NCI-H128 (cell line): Measurements from ENCODE around the gene DPF3.

Experiments
- DNase-seq: peaks from one replicate; lab custom pipeline; 2025; ENCODE audit not compliant: unreplicated experiment; lab: John Stamatoyannopoulos, UW

Gene DPF3

DNA sequence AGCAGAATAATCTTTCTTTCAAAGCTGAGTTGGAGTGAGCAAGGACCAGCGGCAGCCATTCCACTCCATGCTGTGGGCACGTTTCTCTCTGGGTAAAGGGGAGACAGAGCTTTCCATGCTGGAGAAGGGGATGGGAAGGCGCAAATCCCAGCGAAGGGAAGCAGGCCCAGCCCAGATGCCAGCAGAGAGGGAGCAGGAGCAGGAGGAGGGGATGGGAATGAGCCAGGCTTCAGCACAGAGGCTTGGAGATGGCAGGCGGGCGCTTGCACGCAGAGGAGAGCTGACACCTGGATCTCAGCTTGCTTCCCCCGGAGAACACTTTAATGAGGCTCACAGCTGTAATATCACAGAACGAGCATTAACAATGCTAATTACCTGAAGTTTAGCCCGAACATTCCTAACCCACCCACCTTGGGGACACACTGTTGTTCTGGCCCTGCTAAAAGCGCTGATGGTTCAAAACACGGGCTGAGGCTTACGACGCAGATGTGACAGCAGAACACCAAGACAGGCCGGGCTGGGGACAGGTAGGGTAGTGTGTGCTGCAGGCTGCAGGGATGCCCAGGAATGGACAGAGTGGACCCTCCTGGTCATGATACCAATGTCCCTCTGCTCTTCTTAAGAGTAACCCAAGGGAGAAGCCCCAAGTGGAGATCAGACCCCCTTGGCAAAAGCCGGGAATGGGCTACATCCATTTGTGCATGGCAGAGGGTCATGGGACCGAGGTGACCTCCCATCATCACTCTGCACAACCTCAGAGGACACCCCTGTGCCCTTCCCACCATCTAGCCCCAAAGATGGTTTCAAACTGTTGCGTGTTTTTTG is 288.6 kb downstream of the DPF3 start:
- no peak for DNase-seq

DNA sequence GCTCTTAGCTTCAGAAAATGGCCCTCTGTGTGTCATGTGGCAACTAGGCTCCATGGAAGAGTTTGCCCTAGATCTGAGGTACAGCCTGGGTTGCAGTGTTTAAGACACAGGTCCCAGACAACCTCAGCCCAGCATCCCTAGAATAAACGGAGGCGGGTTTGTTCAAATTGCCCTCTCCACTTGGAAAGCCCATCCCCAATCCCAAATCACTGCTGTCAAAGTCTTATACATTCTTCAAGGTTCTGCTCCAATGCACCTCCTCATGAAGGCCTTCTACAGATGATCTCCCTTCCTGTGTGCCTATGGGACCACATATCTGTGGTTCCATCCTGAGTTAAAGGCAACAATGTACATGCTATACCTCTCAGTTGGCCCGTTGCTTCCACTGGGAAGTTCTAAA is 289.8 kb downstream of the DPF3 start:
- DNase-seq = no peak

- DNase-seq = no peak
Observed at GRCh38 chr14:72603639-72604038, 290.3 kb downstream of the DPF3 start.

DNA sequence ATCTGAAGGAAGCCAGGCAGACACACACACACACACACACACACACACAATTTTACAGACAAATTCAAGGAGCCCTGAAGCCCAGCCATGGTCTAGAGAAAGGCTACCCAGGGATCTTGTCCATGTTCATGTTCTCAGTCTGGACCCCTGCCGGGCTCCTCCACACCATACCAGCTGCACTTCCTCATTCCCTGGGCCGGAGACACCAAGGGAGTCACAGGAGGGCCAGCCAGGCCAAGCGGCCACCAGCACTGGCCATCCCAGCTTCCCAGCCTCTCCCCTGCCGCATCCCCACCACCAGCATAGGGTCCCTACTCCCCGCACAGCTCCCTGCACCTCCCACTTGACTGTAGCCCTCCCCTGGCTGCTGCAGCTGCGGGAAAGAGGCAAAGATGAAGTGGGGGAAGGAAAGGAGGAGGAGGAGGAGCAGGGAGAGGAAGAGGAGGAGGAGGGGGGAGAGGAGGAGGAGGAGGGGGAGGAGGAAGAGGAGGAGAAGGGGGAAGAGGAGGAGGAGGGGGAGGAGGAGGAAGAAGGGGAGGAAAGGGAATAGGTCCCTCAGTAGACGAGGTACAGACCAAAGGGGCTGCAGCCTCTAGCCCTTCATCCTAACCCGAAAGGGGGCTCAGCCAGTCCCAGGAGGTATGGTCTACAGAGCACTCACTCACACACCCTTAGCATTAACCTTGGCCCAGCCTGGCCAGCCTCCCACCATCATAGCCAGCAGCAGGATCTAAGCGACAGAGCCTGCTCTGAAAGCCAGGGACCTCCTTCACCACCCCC is 293.2 kb downstream of the DPF3 start:
- no peak for DNase-seq

DNA sequence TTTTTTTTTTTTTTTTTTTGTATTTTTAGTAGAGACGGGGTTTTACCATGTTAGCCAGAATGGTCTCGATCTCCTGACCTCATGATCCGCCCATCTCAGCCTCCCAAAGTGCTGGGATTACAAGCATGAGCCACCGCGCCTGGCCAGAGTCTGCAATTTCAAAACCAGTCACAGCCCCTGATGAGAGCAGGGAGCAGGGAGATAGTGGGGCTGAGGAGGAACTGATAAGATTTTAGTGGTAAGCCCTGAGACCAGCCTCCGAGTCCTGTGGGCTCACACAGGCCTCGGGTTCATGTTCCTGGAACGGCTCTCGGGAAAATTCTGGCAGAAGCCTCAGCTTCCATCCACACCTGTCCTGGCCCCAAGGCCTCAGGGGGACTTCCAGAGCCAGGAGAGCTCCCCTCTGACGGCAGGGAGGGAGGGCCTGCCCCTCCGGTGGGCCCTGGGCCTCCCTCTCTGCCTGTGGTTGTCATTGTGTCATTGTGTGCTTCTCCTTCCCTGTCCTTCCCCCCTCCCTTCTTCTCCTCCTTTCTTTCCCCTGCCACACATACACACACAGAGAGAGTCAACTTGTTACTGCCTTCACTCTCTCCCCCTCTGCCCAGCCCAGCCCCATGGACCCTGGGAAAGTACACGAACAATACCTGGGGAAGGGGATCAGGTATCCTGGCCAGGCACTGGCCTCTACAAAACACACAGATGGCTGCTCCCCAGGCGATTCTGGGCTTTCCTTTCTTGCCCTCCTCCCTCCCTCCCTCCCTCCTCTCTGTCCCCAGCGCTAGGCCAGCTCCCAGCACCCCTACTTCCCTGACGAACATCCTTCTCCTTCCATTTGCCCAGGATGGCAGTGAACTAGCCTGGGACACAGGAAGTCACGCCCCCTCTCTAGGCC is 294.1 kb downstream of the DPF3 start:
- no peak for DNase-seq

DNA sequence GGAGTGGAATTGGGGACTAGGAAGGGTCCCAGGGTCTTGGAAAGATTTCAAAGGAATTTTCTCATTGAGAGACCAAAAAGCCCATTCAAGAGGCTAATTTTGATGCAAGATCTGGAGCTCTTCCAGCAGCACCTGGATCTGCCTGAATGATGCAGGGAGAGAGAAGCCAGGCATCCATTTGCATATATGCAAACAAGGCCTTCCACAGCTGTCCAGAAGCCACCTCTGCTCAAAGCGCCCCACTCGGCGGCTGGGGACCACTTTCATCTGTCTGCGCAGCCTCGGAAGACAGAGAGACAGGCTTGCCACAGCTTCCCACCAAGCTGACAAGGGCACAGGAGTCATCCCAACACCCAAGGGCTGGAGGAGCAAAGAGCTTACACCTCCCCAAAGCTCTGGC is 295.6 kb downstream of the DPF3 start:
- DNase-seq = no peak

GRCh38 chr14:72597252-72598233 is 296.4 kb downstream of the DPF3 start:
- DNase-seq = no peak

DNA sequence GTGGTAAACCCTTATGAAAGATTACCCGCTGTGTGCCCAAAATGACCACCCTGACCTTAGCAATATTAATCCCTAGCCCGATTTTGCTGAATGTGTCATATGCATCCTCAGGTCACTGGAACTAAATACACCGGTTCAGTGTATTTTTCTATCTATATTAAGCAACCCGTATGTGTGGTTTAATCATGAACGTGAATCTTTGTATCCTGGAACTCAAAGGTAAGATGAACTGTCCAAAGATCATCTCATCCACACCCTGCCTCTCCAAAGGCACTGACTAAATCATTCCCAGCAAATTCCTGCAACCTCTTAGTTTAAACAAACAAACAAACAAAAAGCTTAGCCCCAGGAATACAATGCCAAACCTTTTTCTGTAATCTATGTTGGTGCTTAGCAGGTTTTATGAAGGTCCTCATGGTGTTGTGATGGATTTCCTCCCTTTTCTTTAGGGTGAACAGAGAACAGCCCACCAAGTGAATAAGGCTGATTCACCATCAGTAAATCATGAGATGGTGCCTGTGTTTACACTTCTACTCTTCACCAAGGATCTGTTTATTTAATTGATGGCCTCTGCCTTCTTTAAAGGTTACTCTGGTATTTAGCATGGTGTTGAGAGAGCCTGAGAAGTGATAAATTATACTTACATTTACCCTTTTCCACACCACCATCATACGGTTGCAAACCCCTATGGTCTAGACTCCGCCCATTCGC is 298.6 kb downstream of the DPF3 start:
- no peak for DNase-seq

DNA sequence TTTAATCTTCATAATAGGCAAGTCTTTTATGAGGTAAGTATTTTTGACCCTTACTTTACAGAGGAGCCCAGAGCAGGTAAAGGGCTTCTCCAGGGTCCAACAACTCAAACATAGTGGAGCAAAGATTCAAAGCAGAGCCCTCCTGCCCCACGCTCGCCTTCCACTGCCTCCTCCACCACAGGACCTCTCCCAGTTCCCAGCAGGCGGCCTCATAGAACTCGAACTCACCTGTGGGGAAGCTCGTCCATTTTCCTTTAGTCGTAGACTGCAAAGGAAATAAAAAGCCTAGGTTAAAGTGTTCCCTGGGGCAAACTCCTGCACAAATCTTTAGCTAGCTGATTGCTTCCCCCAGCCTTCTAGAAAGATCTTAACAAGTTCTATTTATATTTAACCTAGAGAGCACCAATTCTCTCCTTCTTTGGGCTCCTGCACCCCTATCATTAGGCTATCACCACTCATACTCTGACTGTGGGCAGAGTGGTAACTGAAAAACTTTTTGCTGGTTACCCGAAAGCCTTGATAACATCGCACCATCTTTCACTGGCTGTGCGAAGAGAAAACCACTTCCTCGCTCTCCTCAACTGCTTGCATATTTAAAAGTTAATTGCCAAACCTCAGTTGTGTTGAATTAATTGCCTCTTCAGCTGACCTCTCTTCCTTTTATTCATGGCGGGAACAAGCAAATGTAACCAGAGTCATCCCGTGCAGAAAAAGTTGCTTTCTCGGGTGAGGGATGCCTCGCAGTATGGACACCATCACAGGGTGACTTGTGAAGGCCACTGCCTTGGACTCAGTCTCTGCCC is 299.6 kb downstream of the DPF3 start:
- no peak for DNase-seq

DNA sequence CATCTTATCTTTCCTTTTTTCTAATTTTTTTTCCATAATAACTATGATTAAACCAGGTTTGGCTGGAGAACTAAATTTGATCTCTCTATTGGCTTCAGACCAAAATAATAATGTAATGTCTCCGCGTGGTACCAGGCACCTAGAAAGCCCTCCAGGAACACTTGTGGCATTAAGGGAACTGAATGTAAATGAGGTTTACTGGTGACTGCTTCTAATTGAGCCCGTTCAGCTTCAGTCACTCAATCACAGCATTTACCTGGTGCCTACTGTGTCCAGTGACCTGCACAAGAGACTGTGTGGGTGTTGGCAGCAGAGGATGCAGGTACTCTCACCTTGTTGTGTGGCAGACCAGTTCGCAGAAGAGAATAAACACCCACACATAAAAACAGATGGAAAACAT is 302.5 kb downstream of the DPF3 start:
- DNase-seq = no peak

DNA sequence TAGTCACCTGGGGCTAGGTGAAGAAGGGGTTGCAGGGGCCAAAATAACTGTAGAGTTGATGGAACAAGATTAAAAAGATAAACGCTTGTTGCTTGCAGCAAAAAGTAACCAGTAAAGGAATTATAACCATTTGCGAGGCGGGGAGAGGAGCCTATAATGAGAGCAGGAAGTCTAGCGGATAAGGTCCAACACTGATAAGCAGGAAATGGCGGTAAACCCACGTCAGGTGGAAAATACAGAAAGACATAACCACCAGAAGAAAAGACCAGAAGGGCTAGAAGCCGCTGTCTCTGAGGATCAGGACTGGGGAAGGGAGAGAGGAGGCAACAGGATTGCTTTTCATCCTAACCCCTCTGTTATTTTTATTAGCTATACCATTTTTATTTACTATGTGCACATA is 303.3 kb downstream of the DPF3 start:
- no peak for DNase-seq

DNA sequence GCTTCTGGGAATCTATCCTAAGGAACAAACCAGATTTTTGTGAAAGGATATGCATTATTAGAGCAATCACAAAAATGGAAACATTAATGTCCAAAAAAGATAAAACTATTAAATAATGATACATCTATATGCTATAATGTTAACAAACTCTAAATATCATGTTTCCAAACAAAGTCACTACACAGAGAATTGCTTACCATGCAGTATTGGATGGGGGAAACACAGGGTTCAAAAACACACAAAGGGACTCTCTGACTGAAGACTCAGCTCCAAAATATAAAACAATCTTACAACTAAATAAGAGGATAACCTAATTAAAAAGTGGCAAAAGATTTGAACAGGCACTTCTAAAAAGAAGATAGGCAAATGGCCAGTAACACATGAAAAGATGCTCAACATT is 304.2 kb downstream of the DPF3 start:
- DNase-seq = no peak

- no peak for DNase-seq
Observed at GRCh38 chr14:72588521-72588920, 305.4 kb downstream of the DPF3 start.

GRCh38 chr14:72583316-72584272 is 310.3 kb downstream of the DPF3 start:
- no peak for DNase-seq

GRCh38 chr14:72582582-72582981 is 311.3 kb downstream of the DPF3 start:
- no peak for DNase-seq

GRCh38 chr14:72578514-72578913 is 315.4 kb downstream of the DPF3 start:
- DNase-seq = no peak

DNA sequence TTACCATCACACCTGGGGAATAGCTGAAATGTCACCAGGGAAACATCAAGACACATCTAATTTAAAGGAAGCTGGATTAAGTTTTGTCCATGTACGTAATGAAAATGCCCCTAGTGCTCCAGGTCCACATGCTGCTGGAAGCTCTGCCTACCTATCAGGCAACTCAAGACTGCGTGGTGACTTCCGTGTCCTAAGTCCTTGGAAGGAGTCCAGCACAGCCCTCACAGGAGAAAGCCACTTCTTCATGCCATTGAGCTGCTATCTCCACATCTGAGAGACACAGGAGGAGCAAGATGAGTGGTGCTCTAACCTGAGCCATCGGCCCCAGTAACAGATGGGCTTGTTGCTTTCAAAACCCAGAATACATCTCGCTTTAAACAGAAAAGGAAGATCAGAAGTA is 316.4 kb downstream of the DPF3 start:
- DNase-seq = no peak

GRCh38 chr14:72576258-72576657 is 317.6 kb downstream of the DPF3 start:
- no peak for DNase-seq
